Regular cardiac myocyte (primary cell): ENCODE measurements around the gene GREM1. TPM values are rescaled to one million over a fixed set of nuclear protein-coding genes. Genes with fewer than 3 reads are reported as not detected.

Source experiments
- total RNA-seq: library from RNA; depleted of rRNA; stranded (reverse); fragments of >200 nt; gene quantifications from 2 replicates; pipeline ENCODE4 v1.2.3, GENCODE V29; 2014

GREM1 gene
- 84.7 and 543 TPM in 2 replicates for total RNA-seq

GRCh38 chr15:32717426-32718226 lies at the start of gene GREM1:
Gene GREM1, plus strand, starts transcription at chr15:32718004. Its CDS starts 12,687 bp downstream, at chr15:32730691.

Other genes with a start within 250 kb of the GREM1 start
- 1.3 and 9.3 TPM in 2 replicates for gene GOLGA8N, start 124.5 kb upstream of the GREM1 start, total RNA-seq
- 7.3 and 40.3 TPM in 2 replicates for gene ARHGAP11A, start 102.5 kb upstream of the GREM1 start, total RNA-seq
- 9.0 and 54.4 TPM in 2 replicates for gene SCG5, start 76.3 kb upstream of the GREM1 start, total RNA-seq